ENCODE data around the gene PLAGL1. TPM values are rescaled to one million over a fixed set of nuclear protein-coding genes. Genes with fewer than 3 reads are reported as not detected.
"Not testable (repeated sequence)": the region's sequence is repeated elsewhere in the genome, so short reads cannot be mapped to it uniquely, and the experiment has no call there.

PLAGL1 gene
- total RNA-seq, 4 donors from 2014 or later: 23.2 to 30.0 (median 29.6) TPM

GRCh38 chr6:144047688-144048087 is 39.6 kb upstream of the PLAGL1 start:
- no peak for TF ChIP-seq POLR2A (IDR thresholded peaks at IDR 0.05)
- no peak for TF ChIP-seq EP300 (IDR thresholded peaks at IDR 0.05)
- no peak for TF ChIP-seq CTCF (IDR thresholded peaks at IDR 0.05)
- H3K27ac ChIP-seq: no peak overlapping the region
- WGBS, 2 donors: 56 to 79% methylated on average over 1 of the region's 1 CpG

GRCh38 chr6:144046672-144047071 is 38.6 kb upstream of the PLAGL1 start:
- not testable (repeated sequence) for H3K4me1 ChIP-seq; H3K4me3 ChIP-seq; H3K27me3 ChIP-seq; DNase-seq (ENCODE audit: low spot score in 2 of 2); H3K27ac ChIP-seq; H3K36me3 ChIP-seq
- 75 to 81% methylated on average over 8 of the region's 8 CpGs for WGBS, 2 donors
- H3K9me3 ChIP-seq: peaks cover 0 to 10% (median 0%) of the 10 kb centered on the region in 4 donors

More at GRCh38 chr6:144047688-144048087, 39.6 kb upstream of the PLAGL1 start:
- Histone ChIP-seq H3K4me3 (no peak overlapping the region), H3K36me3 (no peaks in the 10 kb centered on the region), H3K9me3 (peaks cover 0 to 10% (median 0%) of the 10 kb centered on the region in 4 donors), H3K4me1 (no peaks in the 10 kb centered on the region), H3K27me3 (no peaks in the 10 kb centered on the region)
- no peak for DNase-seq (ENCODE audit: low spot score in 2 of 2)

- not testable (repeated sequence) for H3K4me3 ChIP-seq; H3K27me3 ChIP-seq; DNase-seq (ENCODE audit: low spot score in 2 of 2); H3K4me1 ChIP-seq; H3K27ac ChIP-seq; H3K36me3 ChIP-seq
- 88 to 93% methylated on average over 2 of the region's 2 CpGs for WGBS, 2 donors
- peaks cover 0 to 12% (median 0%) of the 10 kb centered on the region in 4 donors for H3K9me3 ChIP-seq
Measured at GRCh38 chr6:144044989-144045388, 36.9 kb upstream of the PLAGL1 start.

GRCh38 chr6:144036835-144037195 is 28.8 kb upstream of the PLAGL1 start:
- Histone ChIP-seq H3K9me3 (peaks cover 0 to 7% (median 0%) of the 10 kb centered on the region in 4 donors), H3K27ac (peak overlapping the region in 2 of 4 donors; percentile 43 to 49), H3K4me1 (peaks cover 0 to 11% (median 0%) of the 10 kb centered on the region in 4 donors), H3K27me3 (no peaks in the 10 kb centered on the region), H3K36me3 (no peaks in the 10 kb centered on the region), H3K4me3 (peak overlapping the region in 3 of 4 donors; percentile 18 to 43 (median 20))
- no peak for DNase-seq (ENCODE audit: low spot score in 2 of 2)
- no peak for TF ChIP-seq EP300 (IDR thresholded peaks at IDR 0.05)
- TF ChIP-seq CTCF (IDR thresholded peaks at IDR 0.05): no peak
- no peak for TF ChIP-seq POLR2A (IDR thresholded peaks at IDR 0.05)
- 78 to 80% methylated on average over 3 of the region's 3 CpGs for WGBS, 2 donors

- no peak for DNase-seq (ENCODE audit: low spot score in 2 of 2)
- peak in 1 of 2 donors; percentile 5 for TF ChIP-seq EP300 (IDR thresholded peaks at IDR 0.05)
- no peak for TF ChIP-seq POLR2A (IDR thresholded peaks at IDR 0.05)
- TF ChIP-seq CTCF (IDR thresholded peaks at IDR 0.05): no peak
- peak overlapping the region in 3 of 4 donors; percentile 18 to 43 (median 20) for H3K4me3 ChIP-seq
- H3K4me1 ChIP-seq: peaks cover 0 to 11% (median 0%) of the 10 kb centered on the region in 4 donors
- H3K9me3 ChIP-seq: peaks cover 0 to 4% (median 0%) of the 10 kb centered on the region in 4 donors
- H3K36me3 ChIP-seq: no peaks in the 10 kb centered on the region
- H3K27me3 ChIP-seq: no peaks in the 10 kb centered on the region
- 25 to 37% methylated on average over 8 of the region's 8 CpGs for WGBS, 2 donors
- H3K27ac ChIP-seq: peak overlapping the region in 3 of 4 donors; percentile 11 to 49 (median 43)
Measured at GRCh38 chr6:144036064-144036834, 28.2 kb upstream of the PLAGL1 start.

GRCh38 chr6:144035416-144035815 is 27.4 kb upstream of the PLAGL1 start:
- 92% methylated on average over 4 of the region's 4 CpGs for WGBS, 2 donors
- no peak for TF ChIP-seq CTCF (IDR thresholded peaks at IDR 0.05)
- TF ChIP-seq EP300 (IDR thresholded peaks at IDR 0.05): no peak
- no peak for TF ChIP-seq POLR2A (IDR thresholded peaks at IDR 0.05)

More at GRCh38 chr6:144035416-144035815, 27.4 kb upstream of the PLAGL1 start:
- Histone ChIP-seq H3K36me3 (no peaks in the 10 kb centered on the region), H3K4me1 (peaks cover 0 to 11% (median 0%) of the 10 kb centered on the region in 4 donors), H3K27me3 (no peaks in the 10 kb centered on the region), H3K4me3 (no peak overlapping the region), H3K9me3 (peaks cover 0 to 4% (median 0%) of the 10 kb centered on the region in 4 donors), H3K27ac (peak overlapping the region in 1 of 4 donors; percentile 43)
- no peak for DNase-seq (ENCODE audit: low spot score in 2 of 2)

All from tibial nerve (tissue), 4 donors.